ENCODE results near the gene TOP2B.
A peak's percentile ranks its signal among the peaks of the same experiment; 100 is the strongest.

The TOP2B gene

DNA sequence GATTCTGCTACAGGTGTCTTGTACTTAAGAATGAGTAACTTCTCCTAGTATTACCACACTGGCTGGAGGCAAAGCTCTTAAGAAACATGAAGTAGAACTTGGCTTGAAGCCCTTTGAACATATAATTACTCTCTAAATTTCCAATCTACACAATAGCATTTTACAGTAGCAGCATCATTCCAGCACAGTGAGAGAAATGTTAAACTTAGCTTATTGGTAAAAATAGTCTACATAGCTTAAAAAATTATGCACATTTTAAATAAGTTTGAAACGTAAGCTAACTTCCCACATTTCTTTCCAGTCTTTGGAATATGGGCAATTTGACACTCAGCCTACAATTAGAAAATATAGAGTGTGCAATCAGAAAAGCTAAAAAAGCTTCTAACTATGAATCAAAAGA lies 32.8 kb upstream of the TOP2B start:
- H3K4me3 ChIP-seq (ENCODE audit: low read depth, low read length), result no peak overlapping the region
- no peak for TF ChIP-seq CTCF (IDR thresholded peaks at IDR 0.05; ENCODE audit: control insufficient read depth, extremely low read depth, insufficient read depth)
- no peak for DNase-seq (ENCODE audit: low read depth)

GRCh38 chr3:25695731-25696420 lies 31.2 kb upstream of the TOP2B start:
- no peak for TF ChIP-seq CTCF (IDR thresholded peaks at IDR 0.05; ENCODE audit: control insufficient read depth, extremely low read depth, insufficient read depth)
- H3K4me3 ChIP-seq (ENCODE audit: low read depth, low read length), result no peak overlapping the region
- no peak for DNase-seq (ENCODE audit: low read depth)

DNA sequence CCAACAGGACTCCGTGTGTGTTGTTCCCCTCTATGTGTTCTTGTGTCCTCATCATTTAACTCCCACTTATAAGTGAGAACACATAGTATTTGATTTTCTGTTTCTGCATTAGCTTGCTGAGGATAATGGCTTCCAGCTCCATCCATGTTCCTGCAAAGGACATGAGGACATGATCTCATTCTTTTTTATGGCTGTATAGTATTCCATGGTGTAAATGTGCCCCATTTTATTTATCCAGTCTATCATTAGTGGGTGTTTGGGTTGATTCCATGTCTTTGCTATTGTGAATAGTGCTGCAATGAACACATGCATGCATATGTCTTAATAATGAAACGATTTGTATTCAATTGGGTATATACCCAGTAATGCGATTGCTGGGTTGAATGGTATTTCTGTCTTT lies 28.5 kb upstream of the TOP2B start:
- no peak for DNase-seq (ENCODE audit: low read depth)
- H3K4me3 ChIP-seq (ENCODE audit: low read depth, low read length), result no peak overlapping the region
- no peak for TF ChIP-seq CTCF (IDR thresholded peaks at IDR 0.05; ENCODE audit: control insufficient read depth, extremely low read depth, insufficient read depth)

DNA sequence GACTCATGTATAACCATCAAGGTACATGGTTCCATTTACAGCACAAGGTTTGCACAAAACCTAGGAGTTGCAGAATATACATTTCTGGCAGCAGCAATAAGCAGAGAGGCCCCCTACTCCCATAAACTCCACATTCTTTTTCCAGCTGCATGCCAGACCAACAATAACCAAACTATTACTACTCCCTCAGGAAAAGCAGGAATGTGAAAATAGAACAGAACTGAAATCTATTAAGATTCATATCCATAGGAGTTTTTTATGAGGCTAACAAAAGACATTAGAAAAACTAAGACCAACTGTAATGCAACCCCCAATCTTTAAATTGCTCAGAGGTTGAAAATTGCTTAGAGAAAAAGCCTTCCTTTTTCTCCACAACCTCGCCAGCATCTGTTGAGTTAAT lies 27.6 kb upstream of the TOP2B start:
- no peak for TF ChIP-seq CTCF (IDR thresholded peaks at IDR 0.05; ENCODE audit: control insufficient read depth, extremely low read depth, insufficient read depth)
- DNase-seq (ENCODE audit: low read depth), result no peak
- no peak overlapping the region for H3K4me3 ChIP-seq (ENCODE audit: low read depth, low read length)

GRCh38 chr3:25690768-25691533 lies 26.2 kb upstream of the TOP2B start:
- TF ChIP-seq CTCF (IDR thresholded peaks at IDR 0.05; ENCODE audit: control insufficient read depth, extremely low read depth, insufficient read depth), result no peak
- no peak overlapping the region for H3K4me3 ChIP-seq (ENCODE audit: low read depth, low read length)
- DNase-seq (ENCODE audit: low read depth), result peak; percentile 52

DNA sequence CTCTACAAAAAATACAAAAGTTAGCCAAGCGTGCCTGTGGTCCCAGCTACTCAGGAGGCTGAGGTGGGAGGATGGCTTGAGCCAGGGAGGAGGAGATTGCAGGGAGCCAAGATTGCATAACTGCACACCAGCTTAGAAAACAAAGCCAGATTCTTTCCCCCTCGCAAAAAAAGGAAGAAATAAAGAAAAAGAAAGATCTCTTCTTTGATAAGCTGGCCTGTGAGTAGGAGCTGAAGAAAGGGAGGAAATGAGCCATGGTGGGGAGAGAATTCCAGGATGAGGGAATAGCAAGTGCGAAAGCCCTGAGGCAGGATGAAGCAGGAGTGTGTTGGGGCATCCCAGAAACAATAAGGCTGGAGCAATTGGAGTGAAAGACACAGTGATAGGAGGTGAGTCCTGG lies 24.5 kb upstream of the TOP2B start:
- no peak for TF ChIP-seq CTCF (IDR thresholded peaks at IDR 0.05; ENCODE audit: control insufficient read depth, extremely low read depth, insufficient read depth)
- DNase-seq (ENCODE audit: low read depth), result no peak
- H3K4me3 ChIP-seq (ENCODE audit: low read depth, low read length), result no peak overlapping the region
